Measurements from ENCODE around the gene NRXN3.

- TF ChIP-seq, protein P1, sequence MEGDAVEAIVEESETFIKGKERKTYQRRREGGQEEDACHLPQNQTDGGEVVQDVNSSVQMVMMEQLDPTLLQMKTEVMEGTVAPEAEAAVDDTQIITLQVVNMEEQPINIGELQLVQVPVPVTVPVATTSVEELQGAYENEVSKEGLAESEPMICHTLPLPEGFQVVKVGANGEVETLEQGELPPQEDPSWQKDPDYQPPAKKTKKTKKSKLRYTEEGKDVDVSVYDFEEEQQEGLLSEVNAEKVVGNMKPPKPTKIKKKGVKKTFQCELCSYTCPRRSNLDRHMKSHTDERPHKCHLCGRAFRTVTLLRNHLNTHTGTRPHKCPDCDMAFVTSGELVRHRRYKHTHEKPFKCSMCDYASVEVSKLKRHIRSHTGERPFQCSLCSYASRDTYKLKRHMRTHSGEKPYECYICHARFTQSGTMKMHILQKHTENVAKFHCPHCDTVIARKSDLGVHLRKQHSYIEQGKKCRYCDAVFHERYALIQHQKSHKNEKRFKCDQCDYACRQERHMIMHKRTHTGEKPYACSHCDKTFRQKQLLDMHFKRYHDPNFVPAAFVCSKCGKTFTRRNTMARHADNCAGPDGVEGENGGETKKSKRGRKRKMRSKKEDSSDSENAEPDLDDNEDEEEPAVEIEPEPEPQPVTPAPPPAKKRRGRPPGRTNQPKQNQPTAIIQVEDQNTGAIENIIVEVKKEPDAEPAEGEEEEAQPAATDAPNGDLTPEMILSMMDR (conservative IDR thresholded peaks at IDR 0.05), result no peak
- no peak for TF ChIP-seq EZH2 (IDR thresholded peaks at IDR 0.05; ENCODE audit: low read depth)
These were observed 528.8 kb downstream of the NRXN3 start for GRCh38 chr14:78698991-78699390.

All from PC-9 (cell line).